GM10248 (cell line): ENCODE measurements around the gene STAT5B.
"Not testable (repeated sequence)": the region's sequence is repeated elsewhere in the genome, so short reads cannot be mapped to it uniquely, and the experiment has no call there.

Experiments
- CTCF ChIA-PET: fragments of 300-600 bp; sonication (Branson Sonifier 250); formaldehyde crosslinking; extraction: SDS; loops from one replicate; lab custom pipeline; 2021; ENCODE audit warnings: antibody characterized with exemption; lab: Yijun Ruan, JAX
- POLR2A ChIA-PET: fragments of 350-650 bp; sonication (Branson Sonifier 250); formaldehyde crosslinking; extraction: SDS; loops from one replicate; lab custom pipeline; 2020; ENCODE audit warnings: antibody characterized with exemption; lab: Yijun Ruan, JAX
- DNase-seq: peaks from one replicate; pipeline ENCODE4 v3.0.0; 2012; ENCODE audit errors: extremely low spot score
- TF ChIP-seq, protein P1 (sequence below): IDR thresholded peaks from 2 replicates; pipeline ENCODE4 v1.5.1; 2012; ENCODE audit warnings: mild to moderate bottlenecking, low read depth; ENCODE audit errors: extremely low read depth, missing control alignments, control extremely low read depth

Gene STAT5B

DNA sequence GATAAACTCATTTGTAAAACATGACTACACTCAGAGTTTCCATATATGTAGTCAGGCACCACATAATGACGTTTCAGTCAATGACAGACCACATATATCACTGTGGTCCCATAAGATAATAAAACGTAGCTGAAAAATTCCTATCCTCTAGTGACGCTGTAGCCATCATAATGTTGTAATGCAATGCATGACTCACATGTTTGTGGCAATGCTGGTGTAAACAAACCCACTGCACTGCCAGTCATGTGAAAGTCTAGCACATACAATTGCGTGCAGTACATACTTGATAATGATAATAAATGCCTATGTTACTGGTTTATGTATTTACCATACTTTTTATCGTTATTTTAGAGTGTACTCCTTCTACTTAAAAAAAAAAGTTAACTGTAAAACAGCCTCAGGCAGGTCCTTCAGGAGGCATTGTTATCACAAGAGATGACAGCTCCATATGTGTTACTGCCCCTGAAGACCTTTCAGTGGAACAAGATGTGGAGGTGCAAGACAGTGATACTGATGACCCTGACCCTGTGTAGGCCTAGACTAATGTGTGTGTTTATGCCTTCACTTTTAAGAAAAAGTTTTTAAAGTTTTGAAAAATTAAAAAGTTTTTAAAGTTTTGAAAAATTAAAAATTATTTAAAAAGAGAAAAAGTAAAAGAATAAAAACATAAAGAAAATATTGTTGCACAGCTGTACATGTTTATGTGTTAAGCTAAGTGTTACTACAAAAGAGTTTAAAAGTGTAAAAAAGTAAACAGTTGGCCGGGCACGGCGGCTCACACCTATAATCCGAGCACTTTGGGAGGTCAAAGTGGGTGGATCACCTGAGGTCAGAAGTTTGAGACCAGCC is 9.0 kb downstream of the STAT5B start:
- TF ChIP-seq, protein P1, sequence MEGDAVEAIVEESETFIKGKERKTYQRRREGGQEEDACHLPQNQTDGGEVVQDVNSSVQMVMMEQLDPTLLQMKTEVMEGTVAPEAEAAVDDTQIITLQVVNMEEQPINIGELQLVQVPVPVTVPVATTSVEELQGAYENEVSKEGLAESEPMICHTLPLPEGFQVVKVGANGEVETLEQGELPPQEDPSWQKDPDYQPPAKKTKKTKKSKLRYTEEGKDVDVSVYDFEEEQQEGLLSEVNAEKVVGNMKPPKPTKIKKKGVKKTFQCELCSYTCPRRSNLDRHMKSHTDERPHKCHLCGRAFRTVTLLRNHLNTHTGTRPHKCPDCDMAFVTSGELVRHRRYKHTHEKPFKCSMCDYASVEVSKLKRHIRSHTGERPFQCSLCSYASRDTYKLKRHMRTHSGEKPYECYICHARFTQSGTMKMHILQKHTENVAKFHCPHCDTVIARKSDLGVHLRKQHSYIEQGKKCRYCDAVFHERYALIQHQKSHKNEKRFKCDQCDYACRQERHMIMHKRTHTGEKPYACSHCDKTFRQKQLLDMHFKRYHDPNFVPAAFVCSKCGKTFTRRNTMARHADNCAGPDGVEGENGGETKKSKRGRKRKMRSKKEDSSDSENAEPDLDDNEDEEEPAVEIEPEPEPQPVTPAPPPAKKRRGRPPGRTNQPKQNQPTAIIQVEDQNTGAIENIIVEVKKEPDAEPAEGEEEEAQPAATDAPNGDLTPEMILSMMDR: no peak
- POLR2A ChIA-PET: no interaction called here
- CTCF ChIA-PET: interaction anchor here (1.3 to 1.5 kb wide), 2 partner anchors 9 to 45 kb away, joined by 3 to 4 read pairs; no protein-coding TSS in a partner anchor
- no peak for DNase-seq

DNA sequence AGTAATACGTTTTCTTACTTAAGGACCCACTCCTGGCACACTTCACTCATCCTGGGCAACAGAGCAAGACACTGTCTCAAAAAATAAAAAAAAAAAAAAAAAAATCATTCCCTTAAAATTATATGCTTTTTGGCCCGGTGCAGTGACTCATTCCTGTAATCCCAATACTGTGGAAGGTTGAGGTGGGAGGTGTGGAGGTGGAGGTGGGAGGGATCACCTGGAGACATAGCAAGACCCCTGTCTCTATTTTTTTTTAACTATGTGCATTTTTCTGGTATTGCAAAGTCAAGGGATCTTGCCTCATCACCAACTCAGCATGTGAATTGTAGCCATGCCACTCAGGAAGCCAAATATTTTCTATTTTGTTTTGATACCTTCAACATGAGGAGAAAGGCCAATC is 9.7 kb downstream of the STAT5B start:
- DNase-seq: no peak
- ChIA-PET CTCF (interaction anchor here (1.2 kb wide), 1 partner anchor 17 kb away, joined by 3 read pairs; no protein-coding TSS in a partner anchor), POLR2A (no interaction called here)
- TF ChIP-seq, protein P1: no peak

DNA sequence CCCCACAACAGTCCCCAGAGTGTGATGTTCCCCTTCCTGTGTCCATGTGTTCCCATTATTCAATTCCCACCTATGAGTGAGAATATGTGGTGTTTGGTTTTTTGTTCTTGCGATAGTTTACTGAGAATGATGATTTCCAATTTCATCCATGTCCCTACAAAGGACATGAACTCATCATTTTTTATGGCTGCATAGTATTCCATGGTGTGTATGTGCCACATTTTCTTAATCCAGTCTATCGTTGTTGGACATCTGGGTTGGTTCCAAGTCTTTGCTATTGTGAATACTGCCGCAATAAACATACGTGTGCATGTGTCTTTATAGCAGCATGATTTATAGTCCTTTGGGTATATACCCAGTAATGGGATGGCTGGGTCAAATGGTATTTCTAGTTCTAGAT is 11.8 kb downstream of the STAT5B start:
- CTCF ChIA-PET: interaction anchor here (1.6 kb wide), 1 partner anchor 18 kb away, joined by 3 read pairs; no protein-coding TSS in a partner anchor
- POLR2A ChIA-PET, DNase-seq: not testable (repeated sequence)

DNA sequence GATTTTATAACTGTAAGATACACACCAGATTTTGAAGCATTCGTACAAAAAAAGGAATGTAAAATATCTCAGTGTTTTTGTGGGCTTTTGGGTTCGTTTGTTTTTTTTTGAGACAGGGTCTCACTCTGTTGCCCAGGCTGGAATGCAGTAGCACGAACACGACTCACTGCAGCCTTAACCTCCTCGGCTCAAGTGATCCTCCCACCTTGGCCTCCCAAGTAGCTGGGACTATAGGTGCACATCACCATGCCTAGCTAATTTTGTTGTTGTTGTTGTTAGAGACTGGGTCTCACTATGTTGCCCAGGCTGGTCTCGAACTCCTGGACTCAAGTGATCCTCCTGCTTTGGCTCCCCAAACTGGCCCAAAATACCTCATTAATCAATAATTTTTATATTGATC is 15.9 kb downstream of the STAT5B start:
- TF ChIP-seq, protein P1: no peak
- ChIA-PET POLR2A (interaction anchor here (0.6 kb wide), 1 partner anchor 305 kb away, joined by 5 read pairs; no protein-coding TSS in a partner anchor), CTCF (interaction anchor here (1.1 to 1.3 kb wide), 2 partner anchors 10 to 38 kb away, joined by 3 to 4 read pairs; no protein-coding TSS in a partner anchor)
- no peak for DNase-seq

DNA sequence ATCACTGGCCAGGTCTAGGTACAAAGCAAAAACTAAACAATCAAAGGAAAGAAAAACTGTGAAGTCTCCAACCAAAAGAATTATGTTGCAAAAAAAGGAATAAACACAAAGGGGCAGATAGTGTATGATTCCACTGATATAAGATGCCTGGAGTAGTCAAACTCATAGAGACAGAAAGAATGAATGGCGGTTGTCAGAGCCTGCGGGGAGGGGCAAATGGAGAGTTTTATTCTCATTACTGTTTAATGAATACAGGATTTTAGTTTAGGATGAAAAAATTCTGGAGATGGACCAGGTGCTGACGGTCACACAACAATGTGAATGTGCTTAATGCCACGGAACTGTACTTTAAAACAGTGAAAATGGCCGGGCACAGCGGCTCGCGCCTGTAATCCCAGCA is 20.7 kb downstream of the STAT5B start:
- POLR2A ChIA-PET: no interaction called here
- TF ChIP-seq, protein P1: no peak
- no peak for DNase-seq
- CTCF ChIA-PET: no interaction called here

DNA sequence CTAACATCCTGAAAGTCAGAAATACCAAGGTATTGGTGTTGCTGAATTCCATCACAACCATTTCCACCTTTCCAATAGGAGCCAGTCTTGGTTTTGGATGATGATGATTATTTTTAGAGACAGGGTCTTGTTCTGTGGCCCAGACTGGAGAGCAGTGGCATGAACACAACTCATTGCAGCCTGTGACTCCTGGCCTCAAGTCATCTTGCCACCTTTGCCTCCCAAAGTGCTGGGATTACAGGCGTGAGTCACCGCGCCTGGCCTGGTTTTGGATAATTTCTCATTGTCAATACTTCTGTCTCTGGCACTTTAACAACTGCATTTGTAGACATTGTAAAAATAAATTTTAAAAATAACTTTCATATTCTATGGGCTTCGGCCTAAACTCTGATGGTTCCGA is 22.6 kb downstream of the STAT5B start:
- POLR2A ChIA-PET: no interaction called here

More for the DNA sequence above, 22.6 kb downstream of the STAT5B start:
- DNase-seq: no peak
- TF ChIP-seq, protein P1: no peak
- CTCF ChIA-PET: no interaction called here
